Loucy (cell line): Measurements from ENCODE around the gene MYH7.

Experiments
- EZH2phosphoT487 ChIP-seq: fragments of 200-600 bp; IDR thresholded peaks from 2 replicates; pipeline ENCODE4 v1.6.1; 2018; ENCODE audit warnings: antibody characterized with exemption, mild to moderate bottlenecking, moderate library complexity, borderline replicate concordance
- TF ChIP-seq, protein P1 (sequence below): fragments of 200-600 bp; sonication (generic); conservative IDR thresholded peaks from 2 replicates; pipeline ENCODE4 v1.5.1; 2014; ENCODE audit warnings: mild to moderate bottlenecking, antibody characterized with exemption, low read length

DNA sequence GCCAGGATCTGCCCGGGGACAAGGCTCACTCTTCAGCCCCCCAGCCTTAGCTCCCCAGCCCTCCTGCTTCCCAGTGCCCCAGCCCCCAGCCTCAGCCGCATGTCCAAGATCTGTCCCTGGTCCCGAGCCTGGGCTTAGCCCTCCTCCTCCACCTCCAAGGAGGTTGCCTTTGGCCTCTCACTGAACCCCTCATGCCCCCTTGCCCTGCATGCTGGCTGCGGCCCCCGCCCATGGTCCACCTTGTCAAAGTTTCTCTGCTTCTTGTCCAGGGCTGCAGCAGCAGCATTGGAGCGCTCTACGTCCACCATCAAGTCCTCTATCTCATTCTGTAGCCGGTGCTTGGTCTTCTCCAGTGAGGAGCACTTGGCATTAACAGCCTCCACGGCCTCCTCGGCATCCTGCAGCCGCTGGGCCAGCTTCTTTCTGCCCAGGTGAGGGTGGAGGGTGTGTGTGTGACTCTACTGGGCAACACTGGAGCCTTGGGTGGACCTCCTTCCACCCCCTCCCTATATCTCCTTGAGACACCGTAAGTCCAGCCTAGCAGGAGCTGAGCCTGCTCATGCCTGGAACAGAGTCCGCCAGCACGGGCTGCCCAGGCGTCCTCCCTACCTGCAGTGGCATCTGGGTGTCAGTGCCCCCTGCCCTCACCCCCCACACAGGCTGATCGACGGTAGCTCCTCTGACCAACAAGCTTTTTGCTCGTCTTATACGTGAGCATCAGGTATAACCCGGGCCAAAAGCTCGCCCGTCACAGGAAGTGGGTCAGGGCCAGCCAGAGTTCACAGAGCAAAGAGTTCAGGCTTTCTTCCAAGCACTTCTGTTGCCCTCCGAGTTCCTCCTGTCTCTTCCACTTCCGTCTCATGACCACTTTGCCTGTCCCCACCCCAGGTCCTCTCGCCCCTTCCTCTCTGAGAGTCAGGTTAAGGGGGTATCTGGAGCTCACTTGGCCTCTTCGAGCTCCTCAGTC is 47.3 kb downstream of the MYH7 start:
- TF ChIP-seq, protein P1, sequence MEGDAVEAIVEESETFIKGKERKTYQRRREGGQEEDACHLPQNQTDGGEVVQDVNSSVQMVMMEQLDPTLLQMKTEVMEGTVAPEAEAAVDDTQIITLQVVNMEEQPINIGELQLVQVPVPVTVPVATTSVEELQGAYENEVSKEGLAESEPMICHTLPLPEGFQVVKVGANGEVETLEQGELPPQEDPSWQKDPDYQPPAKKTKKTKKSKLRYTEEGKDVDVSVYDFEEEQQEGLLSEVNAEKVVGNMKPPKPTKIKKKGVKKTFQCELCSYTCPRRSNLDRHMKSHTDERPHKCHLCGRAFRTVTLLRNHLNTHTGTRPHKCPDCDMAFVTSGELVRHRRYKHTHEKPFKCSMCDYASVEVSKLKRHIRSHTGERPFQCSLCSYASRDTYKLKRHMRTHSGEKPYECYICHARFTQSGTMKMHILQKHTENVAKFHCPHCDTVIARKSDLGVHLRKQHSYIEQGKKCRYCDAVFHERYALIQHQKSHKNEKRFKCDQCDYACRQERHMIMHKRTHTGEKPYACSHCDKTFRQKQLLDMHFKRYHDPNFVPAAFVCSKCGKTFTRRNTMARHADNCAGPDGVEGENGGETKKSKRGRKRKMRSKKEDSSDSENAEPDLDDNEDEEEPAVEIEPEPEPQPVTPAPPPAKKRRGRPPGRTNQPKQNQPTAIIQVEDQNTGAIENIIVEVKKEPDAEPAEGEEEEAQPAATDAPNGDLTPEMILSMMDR, result no peak
- TF ChIP-seq EZH2phosphoT487, result no peak
